ENCODE results near the gene PLCG2.
A peak's percentile ranks its signal among the peaks of the same experiment; 100 is the strongest.
"Not testable (repeated sequence)": the region's sequence is repeated elsewhere in the genome, so short reads cannot be mapped to it uniquely, and the experiment has no call there.

Gene PLCG2

DNA sequence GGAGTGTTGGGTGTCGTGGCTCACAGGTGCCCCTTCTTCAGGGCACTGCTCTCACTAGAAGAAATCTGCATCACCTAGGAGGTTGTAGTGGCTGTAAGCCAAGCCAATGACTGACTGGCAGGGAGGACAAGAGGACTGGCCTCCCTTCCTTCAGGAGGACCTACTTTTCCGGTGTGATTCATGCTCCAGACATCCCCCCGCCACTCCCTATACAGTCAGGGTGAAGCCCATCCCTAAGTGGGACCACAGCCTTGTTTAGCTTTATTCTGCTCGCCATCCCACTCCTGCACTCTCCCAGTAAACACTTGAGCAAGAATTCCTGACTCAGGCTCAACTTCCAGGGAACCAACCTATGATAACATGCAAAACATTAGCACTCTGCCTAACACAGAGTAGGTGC lies 67.0 kb downstream of the PLCG2 start:
- peak; percentile 39 for DNase-seq (ENCODE audit: low spot score)

DNA sequence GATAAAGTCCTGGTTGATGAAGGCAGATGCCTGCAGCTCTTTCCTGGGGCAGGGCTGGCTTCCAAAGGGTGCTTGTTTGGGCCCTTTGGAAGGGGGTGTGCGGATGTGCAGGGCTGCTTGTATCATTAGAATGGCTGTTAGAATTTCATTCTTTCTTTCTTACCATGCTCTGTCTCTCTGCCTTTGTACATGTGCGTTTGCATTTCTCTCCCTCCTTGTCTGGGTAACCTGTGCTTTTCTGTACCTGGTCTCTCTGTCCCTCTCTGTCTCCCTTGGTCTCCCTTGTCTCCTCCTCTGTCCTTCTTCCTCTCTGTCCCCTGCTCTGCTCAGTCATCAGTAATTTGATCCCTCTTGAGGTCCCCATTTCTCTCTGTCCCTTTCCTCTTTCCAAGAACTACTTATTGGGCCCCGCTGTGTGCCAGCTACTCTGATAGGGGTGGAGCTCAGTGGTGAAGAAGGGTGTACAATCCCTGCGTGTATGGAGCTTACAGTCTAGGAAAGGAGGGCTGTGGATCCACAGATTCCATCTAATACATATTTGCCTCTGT lies 69.3 kb downstream of the PLCG2 start:
- DNase-seq (ENCODE audit: low spot score): no peak

DNA sequence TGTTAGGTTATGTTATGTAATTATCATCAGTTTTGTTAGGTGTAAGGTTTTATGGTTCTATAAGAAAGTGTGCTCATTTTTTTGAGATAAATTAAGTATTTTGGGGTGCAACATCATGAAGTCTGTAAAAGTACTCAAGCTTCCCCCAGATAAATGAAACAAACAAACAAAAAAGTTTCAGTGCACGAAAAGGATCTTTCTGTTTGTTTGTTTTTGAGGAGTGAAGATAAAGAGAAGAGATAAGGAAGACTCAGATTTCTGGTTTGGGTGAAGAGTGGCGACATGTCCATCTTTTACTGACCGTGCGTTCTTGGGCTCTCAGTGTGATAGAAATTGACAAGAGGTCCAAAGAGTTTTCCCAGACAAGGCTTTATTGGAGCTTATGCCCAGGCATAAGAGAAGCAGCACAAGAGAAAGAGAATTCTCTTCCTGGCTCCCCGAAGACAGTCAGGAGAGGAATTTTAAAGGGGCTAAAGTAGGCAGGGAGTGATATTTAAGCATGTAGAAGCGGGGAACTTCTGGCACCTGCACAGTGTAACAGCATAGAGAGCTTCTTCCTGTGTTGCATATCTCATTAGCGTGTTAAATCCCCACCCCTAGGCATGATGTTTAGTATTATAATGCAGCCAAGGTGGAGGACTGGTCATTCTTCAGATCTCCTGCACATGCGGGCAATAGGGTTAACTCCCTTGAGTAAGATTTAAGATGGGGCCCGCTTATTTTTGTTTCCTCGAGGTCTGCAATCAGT lies 71.3 kb downstream of the PLCG2 start:
- DNase-seq (ENCODE audit: low spot score): no peak

DNA sequence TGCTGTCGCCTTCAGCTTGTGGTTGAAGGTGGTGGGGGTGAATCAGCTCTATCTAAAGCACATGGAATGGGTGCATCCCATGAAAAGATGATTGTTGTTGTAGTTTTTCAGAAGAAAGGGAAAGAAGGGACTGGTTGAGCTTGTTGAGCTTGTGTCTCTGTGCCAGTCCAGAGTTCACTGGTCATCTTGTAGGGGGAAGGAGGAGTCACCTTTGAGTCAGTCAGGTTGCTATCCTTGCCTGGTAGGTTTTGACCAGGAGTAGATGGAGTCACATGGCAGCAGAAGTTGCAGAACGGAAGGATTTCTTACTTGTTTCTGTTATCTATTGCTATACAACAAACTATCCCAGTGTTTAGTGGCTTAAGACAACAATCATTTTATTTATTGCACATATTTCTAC lies 73.3 kb downstream of the PLCG2 start:
- no peak for DNase-seq (ENCODE audit: low spot score)

DNA sequence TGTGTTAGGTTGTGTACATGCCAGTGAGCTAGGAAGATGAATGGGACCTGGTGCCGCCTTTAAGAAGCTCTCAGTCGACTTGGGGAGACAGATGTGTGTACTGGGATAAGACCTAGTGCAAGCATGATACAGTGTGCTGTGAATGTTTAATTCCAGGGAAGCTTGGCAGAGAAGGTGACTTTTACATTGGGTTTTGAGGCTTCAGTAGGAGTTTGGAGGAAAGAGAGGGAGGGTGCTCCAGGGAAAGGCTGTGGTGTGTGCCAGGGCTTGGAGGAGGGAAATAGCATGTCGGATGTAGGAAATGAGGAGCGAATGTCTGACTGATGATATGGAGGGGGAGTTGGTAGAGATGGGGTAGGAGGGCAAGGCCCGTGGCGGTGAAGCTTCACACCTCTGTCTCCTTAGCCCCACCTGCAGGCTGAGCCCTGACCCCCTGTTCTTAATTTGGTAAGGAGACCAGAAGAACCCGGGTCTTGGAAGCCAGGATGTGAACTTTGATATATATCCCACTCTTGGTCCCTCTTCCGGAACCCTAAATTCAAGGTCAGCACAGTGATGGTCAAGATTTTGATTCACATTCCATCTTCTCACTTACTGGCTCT lies 76.6 kb downstream of the PLCG2 start:
- DNase-seq (ENCODE audit: low spot score): no peak

DNA sequence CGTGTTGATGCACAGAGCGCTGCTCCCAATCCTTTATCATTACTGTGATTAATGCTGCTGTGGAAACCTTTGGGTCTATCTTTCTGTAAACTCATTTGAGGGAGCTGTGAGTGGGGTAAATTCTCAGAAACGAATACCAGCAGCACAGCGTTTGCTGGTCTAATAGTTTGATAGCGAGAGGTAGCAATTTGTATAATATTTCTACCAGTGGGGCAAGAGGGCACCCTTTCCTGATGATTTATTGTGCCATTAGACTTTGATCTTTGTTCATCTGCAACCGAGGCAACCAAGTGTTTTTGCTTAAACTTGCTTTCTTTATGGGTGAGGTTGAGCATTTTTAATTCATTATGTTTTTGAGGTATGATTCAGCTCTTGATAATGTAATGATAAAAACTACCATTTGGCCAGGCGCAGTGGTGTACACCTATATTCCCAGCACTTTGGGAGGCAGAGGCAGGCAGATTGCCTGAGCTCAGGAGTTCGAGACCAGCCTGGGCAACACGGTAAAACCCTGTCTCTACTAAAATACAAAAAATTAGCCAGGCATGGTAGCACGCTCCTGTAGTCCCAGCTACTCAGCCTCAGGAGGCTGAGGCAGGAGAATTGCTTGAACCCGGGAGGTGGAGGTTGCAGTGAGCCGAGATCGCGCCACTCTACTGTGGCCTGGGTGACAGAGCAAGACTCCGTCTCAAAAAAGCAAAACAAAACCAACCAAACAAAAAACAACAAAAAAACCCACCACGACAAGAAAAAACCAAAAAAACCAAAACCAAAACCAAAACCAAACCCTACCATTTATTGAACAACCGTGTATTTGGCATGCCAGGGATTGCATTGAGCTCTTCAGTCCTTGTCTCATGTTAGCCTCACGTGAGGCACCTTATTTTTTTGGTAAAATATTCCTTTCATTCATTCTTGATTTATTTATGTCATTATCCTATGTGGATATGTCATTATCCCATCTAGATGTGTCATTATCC lies 81.5 kb downstream of the PLCG2 start:
- no peak for DNase-seq (ENCODE audit: low spot score)

DNA sequence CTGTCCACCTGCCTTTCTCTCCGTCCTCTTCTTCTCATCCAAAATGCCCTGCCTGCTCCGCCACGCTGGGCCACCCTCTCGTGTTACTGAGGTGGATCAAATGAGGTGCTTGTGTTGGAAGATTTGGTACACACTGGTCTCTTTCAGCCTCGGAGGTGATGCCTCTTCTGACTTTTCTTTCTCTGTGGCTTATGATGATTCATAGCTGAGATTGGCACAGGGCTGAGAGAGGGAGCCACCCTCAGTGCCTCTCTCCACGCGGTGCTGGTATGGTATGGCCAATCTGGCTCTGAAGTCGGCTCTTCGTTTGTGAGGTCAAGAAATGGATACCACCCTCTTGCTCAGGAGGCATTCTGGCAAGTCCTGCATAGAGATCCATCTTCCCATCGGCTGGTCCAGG lies 82.4 kb downstream of the PLCG2 start:
- no peak for DNase-seq (ENCODE audit: low spot score)

DNA sequence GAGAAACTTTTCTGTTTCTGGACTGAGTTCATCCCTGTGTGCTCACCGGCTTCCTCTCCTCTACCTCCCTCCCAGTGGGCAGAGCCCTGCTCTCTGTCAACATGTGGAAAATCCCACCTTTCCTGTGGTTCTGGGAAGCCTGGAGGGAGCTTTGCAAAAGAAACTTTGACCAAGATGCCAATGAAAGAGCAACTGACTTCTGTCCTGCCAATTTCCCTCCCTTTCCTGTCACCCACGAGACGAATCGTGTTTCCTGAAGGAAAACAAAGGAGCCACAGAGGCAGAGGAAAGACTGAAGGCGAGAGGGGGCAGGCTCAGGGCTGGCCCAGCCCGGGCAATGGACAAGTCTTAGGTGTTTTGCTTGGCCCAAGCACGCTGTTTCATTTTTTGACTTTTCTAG lies 82.8 kb downstream of the PLCG2 start:
- DNase-seq (ENCODE audit: low spot score): no peak

DNA sequence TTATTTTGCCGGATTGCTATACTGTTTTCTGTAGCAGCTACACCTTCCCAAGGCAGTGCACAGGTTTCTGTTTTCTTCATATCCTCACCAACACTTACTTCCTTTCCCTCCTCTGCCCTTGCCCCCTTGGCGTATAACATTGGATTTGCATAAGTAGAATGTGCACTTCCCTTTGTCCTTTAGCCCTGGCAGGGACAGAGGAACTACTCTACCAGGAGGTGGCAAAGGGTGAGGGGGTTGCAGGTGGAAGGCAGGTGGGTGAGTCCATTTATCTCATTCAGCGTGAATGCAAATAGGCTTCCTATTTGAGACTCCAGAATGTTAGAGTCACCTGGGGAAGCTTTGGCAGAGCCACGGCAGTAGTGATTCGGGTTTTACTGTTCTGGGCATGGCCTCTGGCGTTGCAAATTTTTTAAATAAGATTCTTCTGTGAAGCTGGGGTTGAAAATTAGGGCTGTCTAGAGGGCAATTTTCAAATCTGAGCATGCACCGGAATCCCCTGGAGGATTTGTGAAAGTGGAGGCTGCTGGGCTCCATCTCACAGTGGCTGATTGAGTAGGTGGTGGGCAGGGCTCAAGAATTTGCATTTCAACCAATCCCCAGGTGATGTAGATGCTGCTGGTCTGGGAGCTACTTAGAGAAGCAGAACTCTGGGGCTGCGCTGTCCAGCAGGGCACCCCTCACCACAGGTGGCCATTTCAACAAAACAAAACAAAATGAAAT lies 84.7 kb downstream of the PLCG2 start:
- DNase-seq (ENCODE audit: low spot score): no peak

DNA sequence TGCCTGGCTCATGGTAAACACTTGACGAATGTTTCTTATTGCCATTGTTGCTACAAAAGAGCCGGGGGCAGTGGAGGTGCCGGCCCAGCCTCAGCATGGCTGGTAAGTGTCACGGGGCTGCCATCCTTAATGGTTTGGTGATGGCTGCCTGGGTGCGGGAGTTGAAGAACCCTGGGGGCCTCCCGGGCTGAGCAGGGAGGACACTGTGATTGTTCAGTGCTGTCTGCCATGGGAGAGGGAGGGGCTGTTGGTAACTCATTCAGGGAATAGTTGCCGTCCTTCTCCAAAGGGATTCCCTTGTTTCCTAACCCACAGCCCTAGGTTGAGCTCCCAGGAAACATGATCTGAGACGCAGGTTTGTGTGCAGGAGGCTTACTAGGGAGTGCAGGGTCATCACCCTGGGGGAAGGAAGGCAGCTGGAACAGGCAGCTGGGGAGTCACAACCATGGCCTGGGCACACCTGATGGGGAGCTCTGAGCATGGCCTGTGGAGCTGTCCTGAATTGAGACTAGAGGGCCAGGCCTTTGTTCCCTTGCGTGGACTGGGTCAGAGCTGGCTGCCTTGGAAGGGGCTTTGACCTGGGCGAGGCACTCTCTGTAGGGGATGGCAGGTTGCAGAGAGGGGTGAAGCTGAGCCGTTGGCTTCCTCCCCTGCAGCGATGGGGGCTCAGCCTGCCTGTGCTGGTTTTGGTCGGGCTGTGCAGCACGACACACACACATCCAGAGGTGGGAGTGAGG lies 85.7 kb downstream of the PLCG2 start:
- no peak for DNase-seq (ENCODE audit: low spot score)

DNA sequence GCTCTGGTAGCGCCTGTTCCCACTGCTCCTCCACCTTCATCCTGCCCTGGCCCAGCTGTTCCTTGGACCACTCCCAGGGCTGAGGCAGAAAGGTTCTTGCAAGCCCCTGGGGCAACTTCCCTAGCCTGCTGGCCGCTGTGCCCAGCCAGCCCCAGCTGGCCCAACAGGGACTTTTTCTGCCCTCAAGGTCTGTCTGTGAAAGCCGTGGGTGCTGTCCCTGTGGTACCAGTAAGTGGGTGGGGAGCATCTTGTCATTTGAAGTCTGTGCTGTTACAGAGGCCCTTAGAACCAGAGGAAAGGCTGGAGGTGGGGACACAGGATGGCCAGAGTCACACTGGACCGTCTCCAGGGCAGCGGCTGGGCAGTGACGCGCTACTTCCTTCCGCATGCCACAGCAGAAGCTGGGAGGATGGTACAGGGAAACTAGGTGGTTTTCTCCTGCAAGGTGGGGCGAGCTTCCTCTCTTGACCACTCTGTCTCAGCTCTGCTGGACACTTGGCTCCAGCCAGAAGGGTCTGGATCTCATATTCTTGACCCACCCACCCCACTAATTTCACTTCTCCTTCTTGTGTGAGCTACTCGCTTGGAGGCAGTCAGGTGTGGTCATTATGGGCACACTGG lies 87.8 kb downstream of the PLCG2 start:
- no peak for DNase-seq (ENCODE audit: low spot score)

DNA sequence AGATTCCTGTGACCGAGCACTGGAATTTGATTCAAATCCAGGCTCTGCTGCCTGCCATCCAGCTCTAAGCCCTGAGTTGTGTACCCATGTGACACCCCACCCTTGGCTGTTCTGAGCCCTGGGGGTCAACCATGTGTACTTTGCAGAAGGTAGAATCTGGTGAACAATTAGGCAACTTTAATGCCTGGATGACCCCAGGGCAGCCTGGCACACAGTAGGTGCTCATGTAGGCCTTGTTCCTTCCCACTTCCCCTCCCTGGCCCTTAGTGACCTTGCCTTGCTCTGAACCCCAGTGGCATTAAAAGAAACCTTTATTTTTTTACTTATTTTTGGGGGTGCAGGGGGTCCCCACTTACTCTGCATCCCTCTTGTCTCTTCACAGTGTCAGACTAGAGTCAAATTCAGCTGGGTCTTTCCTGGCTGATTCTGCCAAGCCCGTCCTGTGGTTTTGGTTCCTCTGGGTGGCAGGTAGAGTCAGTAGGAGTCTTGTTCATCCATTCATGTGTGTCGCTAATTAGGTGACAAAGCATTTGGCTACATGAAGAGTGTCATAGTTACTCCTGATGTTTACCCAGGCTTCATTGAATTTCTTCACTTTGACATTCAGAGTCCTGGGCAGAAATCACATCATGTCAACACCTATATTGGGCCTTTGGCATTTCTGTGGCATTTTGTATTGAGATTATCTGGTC lies 89.1 kb downstream of the PLCG2 start:
- DNase-seq (ENCODE audit: low spot score): no peak

DNA sequence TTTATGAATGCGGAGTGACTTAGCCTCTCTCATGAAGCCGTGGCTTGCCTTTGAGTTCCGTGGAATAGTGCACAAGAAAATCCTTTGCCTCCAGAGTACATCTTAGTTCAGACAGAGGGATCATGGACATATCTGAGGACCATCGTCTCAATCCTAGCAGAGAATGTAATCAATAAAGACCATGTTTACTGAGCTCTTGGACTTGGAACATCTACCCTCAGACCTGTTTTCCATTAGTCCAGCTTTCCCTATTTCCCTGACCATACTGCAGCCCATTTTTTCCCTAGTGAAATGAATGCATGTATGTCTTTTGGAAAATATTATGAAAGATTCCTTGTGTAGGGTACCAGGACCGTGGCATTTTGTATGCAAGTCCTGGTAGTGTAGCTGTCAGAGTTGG lies 90.2 kb downstream of the PLCG2 start:
- DNase-seq (ENCODE audit: low spot score): no peak

DNA sequence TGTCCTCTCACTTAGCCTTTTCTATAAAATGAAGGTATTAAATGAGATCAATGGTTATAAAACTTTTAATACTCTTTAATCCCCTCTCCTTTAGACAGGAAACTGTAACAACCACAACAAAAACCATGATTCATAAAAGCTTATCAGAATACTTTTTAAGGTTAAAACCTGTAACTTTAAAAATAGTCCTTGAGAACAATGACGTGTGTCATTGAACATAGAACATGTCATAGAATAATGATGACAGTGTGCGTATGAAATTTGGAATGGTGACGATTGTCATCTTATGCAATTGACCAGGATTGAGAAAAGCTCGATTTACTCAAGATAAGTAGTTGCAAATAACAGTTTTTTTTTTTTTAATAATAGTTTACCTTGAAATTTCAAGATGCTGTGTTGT lies 94.1 kb downstream of the PLCG2 start:
- no peak for DNase-seq (ENCODE audit: low spot score)

DNA sequence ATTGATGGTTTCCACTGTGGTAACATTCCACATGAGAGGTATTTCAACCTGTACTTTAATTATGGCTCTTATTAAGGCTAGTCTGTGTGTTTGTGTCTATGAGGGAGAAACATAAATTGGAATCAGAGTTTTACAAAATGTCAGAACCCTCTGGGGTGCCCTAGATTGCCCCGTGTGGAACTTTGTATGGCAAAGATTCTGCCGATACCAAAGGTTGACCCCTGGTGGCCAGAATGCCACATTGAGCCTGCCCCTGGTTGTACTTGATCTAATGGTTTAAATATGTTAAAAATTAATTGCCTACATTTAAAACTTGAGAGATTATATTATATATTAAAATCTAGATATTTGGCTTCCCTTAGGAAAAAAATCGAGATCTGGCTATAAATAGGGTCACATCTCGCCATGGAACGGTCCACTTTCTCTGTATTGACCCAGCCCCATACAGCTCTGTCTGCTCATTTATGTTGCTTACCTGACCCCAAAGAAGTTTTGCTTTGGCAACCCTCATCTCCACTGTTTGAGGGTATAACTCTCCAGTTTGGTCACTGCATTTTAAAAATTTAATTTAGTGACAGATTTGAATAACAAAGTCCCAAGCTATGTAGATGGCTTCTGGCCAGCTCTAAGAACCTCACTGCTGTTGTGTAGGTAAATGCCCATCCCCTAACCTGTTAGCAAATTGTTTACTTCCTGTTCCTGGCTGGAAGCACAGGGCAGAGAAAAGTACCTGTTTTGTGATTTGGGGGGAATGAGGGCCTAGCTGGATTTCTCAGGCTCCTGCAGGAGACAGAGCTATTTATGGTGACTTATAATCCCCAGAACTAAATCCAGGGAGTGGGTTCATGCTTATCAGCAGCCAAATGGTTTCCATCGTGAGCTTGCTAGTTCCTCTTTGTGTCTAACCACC lies 95.0 kb downstream of the PLCG2 start:
- peak; percentile 25 for DNase-seq (ENCODE audit: low spot score)

DNA sequence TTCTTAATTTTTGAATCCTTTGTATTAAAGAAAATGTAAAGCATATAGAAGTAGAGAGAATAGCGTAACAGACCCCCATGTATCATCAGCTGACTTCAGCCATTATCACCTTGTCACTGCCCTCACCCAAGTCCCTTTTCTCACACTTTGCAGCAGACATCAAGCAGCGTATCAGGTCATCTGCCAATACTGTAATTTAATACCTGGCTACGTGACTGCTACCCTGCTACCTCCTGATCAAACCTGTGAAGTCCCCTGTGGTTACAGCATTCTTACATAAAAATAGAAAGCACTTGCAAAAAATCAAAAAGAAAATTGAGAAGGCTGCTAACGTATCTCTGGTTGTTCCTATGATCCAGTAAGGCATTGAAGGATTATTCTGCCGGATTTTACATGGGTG lies 96.4 kb downstream of the PLCG2 start:
- no peak for DNase-seq (ENCODE audit: low spot score)

DNA sequence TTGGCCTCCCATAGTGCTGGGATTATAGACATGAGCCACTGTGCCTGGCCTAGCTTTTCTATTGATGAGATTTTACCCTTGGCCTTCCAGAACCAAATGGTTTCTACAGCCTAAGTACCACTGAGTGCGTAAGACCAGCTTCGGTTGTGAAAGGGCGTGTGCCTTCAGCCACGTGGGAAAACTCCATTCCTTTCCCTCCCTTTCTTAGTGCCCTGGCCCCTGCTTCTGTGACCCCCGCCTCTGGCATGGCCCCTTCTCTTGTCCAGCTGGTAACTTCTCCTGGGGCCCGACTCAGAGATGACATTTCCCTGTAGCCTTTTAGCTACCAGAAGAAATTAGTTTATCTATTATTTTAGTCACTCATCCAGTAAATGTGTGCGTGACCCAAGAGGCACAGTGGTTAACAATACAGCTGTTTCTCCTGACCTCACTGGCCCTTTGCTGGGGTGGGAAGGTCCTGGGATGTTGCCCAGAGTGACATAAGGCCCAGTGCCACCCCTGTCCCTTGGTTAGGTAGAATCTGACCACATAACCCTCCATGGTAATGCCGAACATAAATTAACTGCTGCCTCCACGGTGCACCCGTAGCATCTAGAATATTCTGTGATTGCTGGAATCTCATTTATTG lies 97.3 kb downstream of the PLCG2 start:
- DNase-seq (ENCODE audit: low spot score): no peak

DNA sequence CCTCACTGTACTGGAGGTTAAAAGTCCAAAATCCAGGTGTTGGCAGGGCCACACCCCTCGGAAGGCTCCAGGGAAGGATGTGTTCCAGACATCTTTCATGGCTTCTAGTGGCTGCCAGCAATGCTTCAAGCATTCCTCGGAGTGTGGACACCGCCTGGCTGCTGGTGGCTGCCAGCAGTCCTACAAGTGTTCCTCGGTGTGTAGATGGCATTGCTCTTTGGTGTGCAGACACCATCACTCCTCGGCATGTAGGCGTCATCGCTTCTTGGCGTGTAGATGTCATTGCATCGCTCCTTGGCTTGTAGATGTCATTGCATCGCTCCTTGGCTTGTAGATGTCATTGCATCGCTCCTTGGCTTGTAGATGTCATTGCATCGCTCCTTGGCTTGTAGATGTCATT lies 98.4 kb downstream of the PLCG2 start:
- not testable (repeated sequence) for DNase-seq (ENCODE audit: low spot score)

DNA sequence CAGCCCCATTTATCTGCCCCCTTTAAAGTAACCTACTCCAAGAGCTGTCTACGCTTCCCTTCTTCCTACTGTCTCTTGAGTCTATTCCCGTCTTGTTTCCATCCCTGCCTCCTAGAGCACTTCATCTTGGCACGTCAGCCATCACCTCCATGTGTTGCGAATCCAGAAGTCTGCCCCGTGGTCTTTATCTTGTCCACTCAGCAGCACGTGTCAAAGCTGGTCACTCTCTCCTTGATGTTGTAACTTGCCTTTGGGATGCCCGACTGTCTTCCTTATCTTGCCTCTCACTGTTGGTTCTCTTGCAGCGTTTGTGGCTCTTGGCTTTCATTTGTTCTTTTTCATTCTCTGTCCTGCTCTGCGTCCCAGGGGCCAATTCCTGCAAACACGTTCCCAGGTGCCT lies 99.4 kb downstream of the PLCG2 start:
- no peak for DNase-seq (ENCODE audit: low spot score)
